Measurements from ENCODE around the gene EDAR.

- no peak for TF ChIP-seq CTCF (conservative IDR thresholded peaks at IDR 0.05 in 1 of 2, IDR thresholded peaks at IDR 0.05 in 1 of 2; ENCODE audit: low read depth in 1 of 2, low read length in 2 of 2)
- TF ChIP-seq EZH2 (IDR thresholded peaks at IDR 0.05; ENCODE audit: low read length, missing control alignments) = no peak
These were observed 47.8 kb downstream of the EDAR start for GRCh38 chr2:108941161-108941665.

All from fibroblast of lung (primary cell).